Hepatocyte (in vitro differentiated cells): ENCODE results near the gene SLC36A3. TPM values are rescaled to one million over a fixed set of nuclear protein-coding genes. Genes with fewer than 3 reads are reported as not detected.
"Not testable (repeated sequence)": the region's sequence is repeated elsewhere in the genome, so short reads cannot be mapped to it uniquely, and the experiment has no call there.

Experiments used
- DNase-seq: peaks from one replicate; pipeline ENCODE4 v3.0.0-alpha.2; 2016; ENCODE audit warnings: low spot score
- H2AFZ ChIP-seq: fragments of 200-600 bp; sonication (generic); 2 replicates; pipeline ENCODE4 v1.6.0; 2016; ENCODE audit warnings: antibody characterized with exemption, mild to moderate bottlenecking
- H3K27ac ChIP-seq: fragments of 200-600 bp; sonication (generic); 2 replicates; pipeline ENCODE4 v1.5.1; 2016; ENCODE audit warnings: mild to moderate bottlenecking
- H3K27me3 ChIP-seq: fragments of 200-600 bp; sonication (generic); 2 replicates; pipeline ENCODE4 v1.6.1; 2016
- H3K36me3 ChIP-seq: fragments of 200-600 bp; sonication (generic); replicated peaks from 2 replicates; pipeline ENCODE4 v1.5.1; 2016; ENCODE audit warnings: low read depth; ENCODE audit not compliant: insufficient read depth
- H3K4me1 ChIP-seq: fragments of 200-600 bp; sonication (generic); 2 replicates; pipeline ENCODE4 v1.5.1; 2016; ENCODE audit warnings: mild to moderate bottlenecking, moderate library complexity; ENCODE audit not compliant: insufficient read depth
- H3K4me2 ChIP-seq: fragments of 200-600 bp; sonication (generic); 2 replicates; pipeline ENCODE4 v1.6.0; 2016
- H3K4me3 ChIP-seq: fragments of 200-600 bp; sonication (generic); 2 replicates; pipeline ENCODE4 v1.5.1; 2016; ENCODE audit warnings: mild to moderate bottlenecking
- H3K79me2 ChIP-seq: fragments of 200-600 bp; sonication (generic); 2 replicates; pipeline ENCODE4 v1.6.0; 2017; ENCODE audit warnings: mild to moderate bottlenecking
- H3K9me2 ChIP-seq: fragments of 200-600 bp; sonication (generic); replicated peaks from 2 replicates; pipeline ENCODE4 v1.6.0; 2017; ENCODE audit warnings: mild to moderate bottlenecking; ENCODE audit not compliant: insufficient read depth
- H3K9me3 ChIP-seq: fragments of 200-600 bp; sonication (generic); 2 replicates; pipeline ENCODE4 v1.5.1; 2016; ENCODE audit warnings: low read depth, mild to moderate bottlenecking
- H4K20me1 ChIP-seq: fragments of 200-600 bp; sonication (generic); 2 replicates; pipeline ENCODE4 v1.6.0; 2016; ENCODE audit warnings: mild to moderate bottlenecking; ENCODE audit not compliant: insufficient read depth, poor library complexity, severe bottlenecking
- CTCF ChIP-seq: fragments of 200-600 bp; sonication (generic); IDR thresholded peaks from 2 replicates; pipeline ENCODE4 v1.5.1; 2016; ENCODE audit warnings: antibody characterized with exemption, mild to moderate bottlenecking; ENCODE audit not compliant: poor library complexity
- EZH2 ChIP-seq: fragments of 200-600 bp; sonication (generic); IDR thresholded peaks from 2 replicates; pipeline ENCODE4 v1.6.1; 2016; ENCODE audit warnings: antibody characterized with exemption, mild to moderate bottlenecking, borderline replicate concordance
- EZH2phosphoT487 ChIP-seq: fragments of 200-600 bp; sonication (generic); IDR thresholded peaks from one replicate; pipeline ENCODE4 v1.6.1; 2018; ENCODE audit warnings: antibody characterized with exemption, mild to moderate bottlenecking, low read depth, moderate library complexity; ENCODE audit not compliant: unreplicated experiment, severe bottlenecking
- WGBS: methylation state at CpG from one replicate; pipeline ENCODE4 v1.1.6; 2016; ENCODE audit warnings: low lambda C conversion rate; ENCODE audit errors: missing lambda C conversion rate; 5-methylcytosine and 5-hydroxymethylcytosine counted together
- polyA plus RNA-seq: library from polyadenylated mRNA; unstranded; fragments of >200 nt; fragmentation: Nextera tagmentation; extraction: Ambion mirVana; gene quantifications from 2 replicates; pipeline ENCODE4 v1.2.1, GENCODE V29; 2016
- total RNA-seq: library from RNA; depleted of rRNA; stranded (reverse); fragments of >200 nt; gene quantifications from 2 replicates; pipeline ENCODE4 v1.2.3, GENCODE V29; 2014

SLC36A3 gene
- total and polyA plus RNA-seq, 2 experiments from 2014 or later = not detected

GRCh38 chr5:151255621-151256286, 47.8 kb downstream of the SLC36A3 start:
- DNase-seq = no peak
- no peak overlapping the region for H3K4me2 ChIP-seq
- no peaks in the 10 kb centered on the region for H3K27me3 ChIP-seq
- H3K27ac ChIP-seq = no peak overlapping the region
- no peaks in the 10 kb centered on the region for H3K9me2 ChIP-seq
- no peaks in the 10 kb centered on the region for H3K9me3 ChIP-seq
- 98% methylated on average over 3 of the region's 3 CpGs for WGBS
- H3K4me1 ChIP-seq = no peaks in the 10 kb centered on the region
- peaks cover 21% of the 10 kb centered on the region for H3K79me2 ChIP-seq
- no peaks in the 10 kb centered on the region for H3K36me3 ChIP-seq
- no peaks in the 10 kb centered on the region for H4K20me1 ChIP-seq
- no peak overlapping the region for H2AFZ ChIP-seq
- no peak overlapping the region for H3K4me3 ChIP-seq
- TF ChIP-seq EZH2 = no peak
- TF ChIP-seq CTCF = no peak
- no peak for TF ChIP-seq EZH2phosphoT487

- not testable (repeated sequence) for H3K9me3 ChIP-seq, H3K27me3 ChIP-seq, DNase-seq, H3K27ac ChIP-seq, H3K36me3 ChIP-seq, H3K9me2 ChIP-seq, H4K20me1 ChIP-seq, H3K4me1 ChIP-seq, H3K4me3 ChIP-seq, H2AFZ ChIP-seq, H3K4me2 ChIP-seq
- peaks cover 21% of the 10 kb centered on the region for H3K79me2 ChIP-seq
- WGBS = 97% methylated on average over 5 of the region's 5 CpGs
Observed at GRCh38 chr5:151254990-151255389, 48.6 kb downstream of the SLC36A3 start.

GRCh38 chr5:151254556-151254955, 49.0 kb downstream of the SLC36A3 start:
- no peaks in the 10 kb centered on the region for H4K20me1 ChIP-seq
- H2AFZ ChIP-seq = no peak overlapping the region
- H3K27me3 ChIP-seq = no peaks in the 10 kb centered on the region
- peak overlapping the region; percentile 79 for H3K4me2 ChIP-seq
- H3K36me3 ChIP-seq = no peaks in the 10 kb centered on the region
- TF ChIP-seq EZH2phosphoT487 (no peak), CTCF (no peak), EZH2 (no peak)
- peaks cover 21% of the 10 kb centered on the region for H3K79me2 ChIP-seq
- no peak overlapping the region for H3K4me3 ChIP-seq
- H3K4me1 ChIP-seq = no peaks in the 10 kb centered on the region
- H3K27ac ChIP-seq = no peak overlapping the region
- WGBS = 86% methylated on average over 1 of the region's 1 CpG
- no peak for DNase-seq
- no peaks in the 10 kb centered on the region for H3K9me3 ChIP-seq
- no peaks in the 10 kb centered on the region for H3K9me2 ChIP-seq

DNA sequence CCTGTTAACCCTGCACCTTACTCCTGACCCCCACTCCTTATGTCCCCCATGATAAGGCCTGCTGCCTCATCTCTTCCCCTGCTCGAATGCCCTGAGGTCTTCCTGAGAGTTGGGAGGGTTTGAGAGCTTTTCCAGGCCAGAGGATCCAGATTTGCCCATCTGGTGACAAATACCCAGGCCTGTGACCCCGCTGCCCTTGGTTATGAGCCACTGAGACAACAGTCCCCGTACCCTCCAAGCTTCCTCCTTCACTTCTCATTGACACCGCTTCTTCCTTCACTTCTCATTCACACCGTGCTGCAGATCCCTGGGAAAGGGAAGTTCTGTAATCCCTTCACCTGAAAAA, 50.0 kb downstream of the SLC36A3 start:
- Histone ChIP-seq H3K4me2 (peak overlapping the region; percentile 79), H3K9me3 (no peaks in the 10 kb centered on the region), H3K79me2 (peaks cover 21% of the 10 kb centered on the region), H3K36me3 (no peaks in the 10 kb centered on the region), H4K20me1 (no peaks in the 10 kb centered on the region), H3K9me2 (no peaks in the 10 kb centered on the region), H2AFZ (peak overlapping the region; percentile 52), H3K4me3 (peak overlapping the region; percentile 47), H3K27me3 (no peaks in the 10 kb centered on the region), H3K27ac (peak overlapping the region; percentile 48), H3K4me1 (no peaks in the 10 kb centered on the region)
- DNase-seq = no peak
- 32% methylated on average over 5 of the region's 5 CpGs for WGBS
- TF ChIP-seq EZH2 = no peak
- TF ChIP-seq CTCF = no peak
- TF ChIP-seq EZH2phosphoT487 = no peak
